Bronchial epithelial cell (primary cell): Measurements from ENCODE around the gene PNMA1. TPM values are rescaled to one million over a fixed set of nuclear protein-coding genes. Genes with fewer than 3 reads are reported as not detected.
A peak's percentile ranks its signal among the peaks of the same experiment; 100 is the strongest.

Source experiments
- DNase-seq: peaks from one replicate; pipeline ENCODE4 v3.0.0-alpha.2; 2010; ENCODE audit warnings: low read depth
- FAIRE-seq: peaks from 2 replicates; lab custom pipeline; 2011; peaks lifted over from hg19 to GRCh38; lab: Jason Lieb, UNC
- H3K27me3 ChIP-seq: 2 replicates; pipeline ENCODE4 v1.5.1; 2011; ENCODE audit warnings: low read length; ENCODE audit not compliant: control insufficient read depth, insufficient read depth
- H3K36me3 ChIP-seq: 2 replicates; pipeline ENCODE4 v1.5.1; 2011; ENCODE audit warnings: low read length; ENCODE audit not compliant: control insufficient read depth, insufficient read depth
- H3K4me3 ChIP-seq: 2 replicates; pipeline ENCODE4 v1.5.1; 2011; ENCODE audit warnings: mild to moderate bottlenecking, low read depth, low read length, control low read depth
- CTCF ChIP-seq: IDR thresholded peaks from 2 replicates; pipeline ENCODE4 v1.5.1; 2011; ENCODE audit warnings: mild to moderate bottlenecking, moderate library complexity, low read length, control low read depth, inconsistent platforms; ENCODE audit not compliant: insufficient read depth, severe bottlenecking
- total RNA-seq: library from RNA; depleted of rRNA; stranded (reverse); fragments of >200 nt; gene quantifications from 2 replicates; pipeline ENCODE4 v1.2.1, GENCODE V29; 2014

Gene PNMA1
- total RNA-seq, 1 donor from 2014 or later = 10.5 TPM

- peaks cover 55% of the 10 kb centered on the region for H3K36me3 ChIP-seq
These were observed 10.5 kb upstream of the PNMA1 start for GRCh38 chr14:73724696-73725095.

GRCh38 chr14:73723797-73724661, 9.8 kb upstream of the PNMA1 start:
- FAIRE-seq = peak; percentile 79
- H3K36me3 ChIP-seq = peaks cover 55% of the 10 kb centered on the region

More at GRCh38 chr14:73724696-73725095, 10.5 kb upstream of the PNMA1 start:
- DNase-seq = no peak
- no peak for TF ChIP-seq CTCF
- FAIRE-seq = no peak
- Histone ChIP-seq H3K27me3 (no peaks in the 10 kb centered on the region), H3K4me3 (no peak overlapping the region)

GRCh38 chr14:73723406-73723796, 9.2 kb upstream of the PNMA1 start:
- DNase-seq (no peak), FAIRE-seq (no peak)
- H3K4me3 ChIP-seq = no peak overlapping the region
- no peaks in the 10 kb centered on the region for H3K27me3 ChIP-seq
- peaks cover 53% of the 10 kb centered on the region for H3K36me3 ChIP-seq
- TF ChIP-seq CTCF = no peak

More at GRCh38 chr14:73723797-73724661, 9.8 kb upstream of the PNMA1 start:
- DNase-seq = peak; percentile 90
- no peak for TF ChIP-seq CTCF
- Histone ChIP-seq H3K27me3 (no peaks in the 10 kb centered on the region), H3K4me3 (no peak overlapping the region)

GRCh38 chr14:73722581-73722980, 8.4 kb upstream of the PNMA1 start:
- FAIRE-seq (no peak), DNase-seq (no peak)
- H3K27me3 ChIP-seq = no peaks in the 10 kb centered on the region
- H3K4me3 ChIP-seq = no peak overlapping the region
- TF ChIP-seq CTCF = no peak
- peaks cover 54% of the 10 kb centered on the region for H3K36me3 ChIP-seq

GRCh38 chr14:73721101-73721821, 7.1 kb upstream of the PNMA1 start:
- no peaks in the 10 kb centered on the region for H3K27me3 ChIP-seq
- no peak for DNase-seq
- H3K36me3 ChIP-seq = peaks cover 47% of the 10 kb centered on the region
- TF ChIP-seq CTCF = no peak
- FAIRE-seq = no peak
- H3K4me3 ChIP-seq = no peak overlapping the region
